ENCODE measurements around the gene TREML2.

The TREML2 gene

GRCh38 chr6:41182069-41183034 lies 18.6 kb downstream of the TREML2 start:
- TF ChIP-seq FOXA1 (IDR thresholded peaks at IDR 0.05), result no peak
- POLR2A ChIA-PET, result interaction anchor here (1.3 kb wide), 1 partner anchor 110 kb away, joined by 4 read pairs; the partner anchor contains the start of genes NFYA and OARD1
- CTCF ChIA-PET, result interaction anchor here (0.6 to 1.8 kb wide), 9 partner anchors 10 to 165 kb away, joined by 3 to 11 read pairs (median 4); partner anchors contain the start of gene TREML2
- DNase-seq (ENCODE audit: extremely low spot score), result peak; percentile 51

GRCh38 chr6:41181566-41181965 lies 19.4 kb downstream of the TREML2 start:
- POLR2A ChIA-PET, result no interaction called here
- CTCF ChIA-PET, result interaction anchor here (0.6 to 1.7 kb wide), 4 partner anchors 10 to 164 kb away, joined by 3 to 11 read pairs (median 6); no protein-coding TSS in a partner anchor
- TF ChIP-seq PKNOX1 (IDR thresholded peaks at IDR 0.05) (no peak), ZNF384 (IDR thresholded peaks at IDR 0.05) (no peak), NFRKB (IDR thresholded peaks at IDR 0.05) (no peak), CTBP1 (IDR thresholded peaks at IDR 0.05; ENCODE audit: borderline replicate concordance) (no peak), ARNT (IDR thresholded peaks at IDR 0.05) (no peak)

GRCh38 chr6:41179163-41179562 lies 21.8 kb downstream of the TREML2 start:
- POLR2A ChIA-PET, result no interaction called here
- DNase-seq (ENCODE audit: extremely low spot score), result no peak
- TF ChIP-seq LEF1 (IDR thresholded peaks at IDR 0.05; ENCODE audit: borderline replicate concordance), result no peak
- TF ChIP-seq ARNT (IDR thresholded peaks at IDR 0.05), result no peak
- no peak for TF ChIP-seq FOXM1 (IDR thresholded peaks at IDR 0.05; ENCODE audit: borderline replicate concordance)
- no peak for TF ChIP-seq PKNOX1 (IDR thresholded peaks at IDR 0.05)
- no peak for TF ChIP-seq ELF4 (IDR thresholded peaks at IDR 0.05)
- CTCF ChIA-PET, result no interaction called here

More at GRCh38 chr6:41181566-41181965, 19.4 kb downstream of the TREML2 start:
- DNase-seq (ENCODE audit: extremely low spot score), result no peak

- no peak for DNase-seq (ENCODE audit: extremely low spot score)
- TF ChIP-seq ZNF384 (IDR thresholded peaks at IDR 0.05) (no peak), SP1 (IDR thresholded peaks at IDR 0.05) (no peak), BHLHE40 (IDR thresholded peaks at IDR 0.05; ENCODE audit: borderline replicate concordance) (no peak), ELF4 (IDR thresholded peaks at IDR 0.05) (no peak), TARDBP (IDR thresholded peaks at IDR 0.05) (no peak), ARNT (IDR thresholded peaks at IDR 0.05) (no peak), SUZ12 (IDR thresholded peaks at IDR 0.05) (no peak), L3MBTL2 (conservative IDR thresholded peaks at IDR 0.05) (no peak), FOXM1 (IDR thresholded peaks at IDR 0.05; ENCODE audit: borderline replicate concordance) (no peak), FOXK2 (IDR thresholded peaks at IDR 0.05) (no peak), HDGF (IDR thresholded peaks at IDR 0.05; ENCODE audit: borderline replicate concordance) (no peak), LEF1 (IDR thresholded peaks at IDR 0.05; ENCODE audit: borderline replicate concordance) (no peak), NFRKB (IDR thresholded peaks at IDR 0.05) (no peak), FOXA1 (IDR thresholded peaks at IDR 0.05) (no peak), PKNOX1 (IDR thresholded peaks at IDR 0.05) (no peak), CTBP1 (IDR thresholded peaks at IDR 0.05; ENCODE audit: borderline replicate concordance) (no peak)
- CTCF ChIA-PET, result interaction anchor here (0.7 kb wide), 1 partner anchor 143 kb away, joined by 4 read pairs; no protein-coding TSS in a partner anchor
- POLR2A ChIA-PET, result no interaction called here
These were observed 23.3 kb downstream of the TREML2 start for GRCh38 chr6:41177695-41178094.

- DNase-seq (ENCODE audit: extremely low spot score), result no peak
- ChIA-PET POLR2A (interaction anchor here (0.5 kb wide), 1 partner anchor 40 kb away, joined by 3 read pairs; no protein-coding TSS in a partner anchor), CTCF (interaction anchor here (0.7 to 0.8 kb wide), 2 partner anchors 129 to 143 kb away, joined by 3 to 4 read pairs; no protein-coding TSS in a partner anchor)
- TF ChIP-seq SUZ12 (IDR thresholded peaks at IDR 0.05) (no peak), TARDBP (IDR thresholded peaks at IDR 0.05) (no peak), LEF1 (IDR thresholded peaks at IDR 0.05; ENCODE audit: borderline replicate concordance) (no peak), FOXM1 (IDR thresholded peaks at IDR 0.05; ENCODE audit: borderline replicate concordance) (no peak), ELF4 (IDR thresholded peaks at IDR 0.05) (no peak), FOXK2 (IDR thresholded peaks at IDR 0.05) (no peak), FOXA1 (IDR thresholded peaks at IDR 0.05) (no peak), NFRKB (IDR thresholded peaks at IDR 0.05) (no peak), HDGF (IDR thresholded peaks at IDR 0.05; ENCODE audit: borderline replicate concordance) (no peak), SP1 (IDR thresholded peaks at IDR 0.05) (no peak), PKNOX1 (IDR thresholded peaks at IDR 0.05) (no peak), L3MBTL2 (conservative IDR thresholded peaks at IDR 0.05) (no peak), CTBP1 (IDR thresholded peaks at IDR 0.05; ENCODE audit: borderline replicate concordance) (no peak)
These were observed 23.7 kb downstream of the TREML2 start for GRCh38 chr6:41177287-41177686.

- TF ChIP-seq FOXA1 (IDR thresholded peaks at IDR 0.05) (no peak), HDGF (IDR thresholded peaks at IDR 0.05; ENCODE audit: borderline replicate concordance) (no peak), FOXK2 (IDR thresholded peaks at IDR 0.05) (no peak), ELF4 (IDR thresholded peaks at IDR 0.05) (no peak), L3MBTL2 (conservative IDR thresholded peaks at IDR 0.05) (no peak), BHLHE40 (IDR thresholded peaks at IDR 0.05; ENCODE audit: borderline replicate concordance) (no peak), ZNF384 (IDR thresholded peaks at IDR 0.05) (no peak), ARNT (IDR thresholded peaks at IDR 0.05) (no peak), PKNOX1 (IDR thresholded peaks at IDR 0.05) (no peak), TARDBP (IDR thresholded peaks at IDR 0.05) (no peak), CTBP1 (IDR thresholded peaks at IDR 0.05; ENCODE audit: borderline replicate concordance) (no peak), NFRKB (IDR thresholded peaks at IDR 0.05) (no peak), FOXM1 (IDR thresholded peaks at IDR 0.05; ENCODE audit: borderline replicate concordance) (no peak), SUZ12 (IDR thresholded peaks at IDR 0.05) (no peak), LEF1 (IDR thresholded peaks at IDR 0.05; ENCODE audit: borderline replicate concordance) (no peak), SP1 (IDR thresholded peaks at IDR 0.05) (no peak)
- ChIA-PET POLR2A (no interaction called here), CTCF (no interaction called here)
- DNase-seq (ENCODE audit: extremely low spot score), result no peak
These were observed 24.8 kb downstream of the TREML2 start for GRCh38 chr6:41176189-41176588.
